SK-N-SH (cell line): ENCODE results near the gene FGGY.

ENCODE experiments used
- CTCF ChIP-seq: fragments of 200-600 bp; sonication (generic); IDR thresholded peaks from 2 replicates; pipeline ENCODE4 v1.6.1; 2017; ENCODE audit warnings: antibody characterized with exemption, mild to moderate bottlenecking, moderate library complexity
- EP300 ChIP-seq, 2 experiments: IDR thresholded peaks; 2 replicates each; pipeline versions ENCODE4 v1.4.0 to v1.6.1; 2012; ENCODE audit warnings: borderline replicate concordance in 1 of 2, low read depth in 1 of 2, low read length in 1 of 2
- EZH2phosphoT487 ChIP-seq: fragments of 200-600 bp; sonication (generic); IDR thresholded peaks from 2 replicates; pipeline ENCODE4 v1.6.1; 2017; ENCODE audit warnings: low read depth, mixed run types, mild to moderate bottlenecking, antibody characterized with exemption, moderate library complexity, borderline replicate concordance
- JUND ChIP-seq: IDR thresholded peaks from 2 replicates; pipeline ENCODE4 v1.4.0; 2012
- NRF1 ChIP-seq: IDR thresholded peaks from 2 replicates; pipeline ENCODE4 v1.6.1; 2012; ENCODE audit warnings: low read depth, mild to moderate bottlenecking, low read length

GRCh38 chr1:59452559-59452958 is 155.7 kb downstream of the FGGY start:
- TF ChIP-seq CTCF (no peak), NRF1 (no peak), JUND (no peak), EZH2phosphoT487 (no peak), EP300 (IDR thresholded peaks at IDR 0.05; ENCODE audit: borderline replicate concordance in 1 of 2, low read depth in 1 of 2, low read length in 1 of 2) (no peak)
